ENCODE results near the gene HEYL. TPM values are rescaled to one million over a fixed set of nuclear protein-coding genes. Genes with fewer than 3 reads are reported as not detected.

Gene HEYL
- total RNA-seq, 4 donors from 2014 or later = 11.4 to 19.2 (median 14.3) TPM

GRCh38 chr1:39654291-39654690, 14.8 kb upstream of the HEYL start:
- Histone ChIP-seq H3K4me1 (peaks cover 0 to 21% (median 3%) of the 10 kb centered on the region in 4 donors), H3K27ac (peak overlapping the region in 1 of 4 donors; percentile 63), H3K27me3 (no peaks in the 10 kb centered on the region), H3K36me3 (no peaks in the 10 kb centered on the region), H3K4me3 (no peak overlapping the region), H3K9me3 (no peaks in the 10 kb centered on the region)
- peak in 1 of 2 donors; percentile 37 for TF ChIP-seq EP300 (IDR thresholded peaks at IDR 0.05)
- TF ChIP-seq POLR2A (IDR thresholded peaks at IDR 0.05) = no peak
- no peak for TF ChIP-seq CTCF (IDR thresholded peaks at IDR 0.05)
- DNase-seq (ENCODE audit: low spot score in 2 of 2) = peak in 1 of 2 donors; percentile 56
- whole genome bisulfite sequencing, 2 donors = 50 to 57% methylated on average over 7 of the region's 7 CpGs

DNA sequence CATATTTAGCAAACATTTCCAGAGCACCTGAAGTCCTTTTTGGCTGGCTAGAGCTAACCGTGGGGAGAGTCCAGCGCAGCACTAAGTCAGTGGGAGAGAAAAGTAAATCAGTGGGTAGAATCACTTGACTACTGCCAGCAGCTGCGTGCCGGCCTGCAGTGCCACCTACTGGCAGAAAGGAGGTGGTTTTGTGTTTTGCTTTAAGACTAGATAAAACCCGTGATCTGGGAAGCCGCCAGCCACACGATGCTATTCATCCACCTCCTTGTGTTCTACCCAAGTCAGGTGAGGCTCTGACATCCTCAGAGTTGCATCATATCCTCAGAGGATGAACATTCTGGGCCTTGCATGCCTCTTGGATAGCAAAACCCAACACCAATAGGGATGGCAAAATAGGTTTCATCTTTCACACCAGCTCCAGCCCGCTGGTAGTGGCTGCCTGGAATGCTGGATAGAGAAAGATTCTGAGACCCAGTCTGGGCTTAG, 14.1 kb upstream of the HEYL start:
- no peaks in the 10 kb centered on the region for H3K36me3 ChIP-seq
- no peak for TF ChIP-seq POLR2A (IDR thresholded peaks at IDR 0.05)
- TF ChIP-seq CTCF (IDR thresholded peaks at IDR 0.05) = peak; percentile 87 to 92 (median 88)
- TF ChIP-seq EP300 (IDR thresholded peaks at IDR 0.05) = peak in 1 of 2 donors; percentile 44
- DNase-seq (ENCODE audit: low spot score in 2 of 2) = peak; percentile 73 to 83
- peaks cover 0 to 23% (median 3%) of the 10 kb centered on the region in 4 donors for H3K4me1 ChIP-seq
- WGBS, 2 donors = 5 to 7% methylated on average over 8 of the region's 8 CpGs
- no peaks in the 10 kb centered on the region for H3K27me3 ChIP-seq
- H3K9me3 ChIP-seq = no peaks in the 10 kb centered on the region
- H3K27ac ChIP-seq = peak overlapping the region in 1 of 4 donors; percentile 63
- no peak overlapping the region for H3K4me3 ChIP-seq

- H3K27me3 ChIP-seq = no peaks in the 10 kb centered on the region
- TF ChIP-seq CTCF (IDR thresholded peaks at IDR 0.05) (no peak), POLR2A (IDR thresholded peaks at IDR 0.05) (no peak), EP300 (IDR thresholded peaks at IDR 0.05) (no peak)
- H3K4me3 ChIP-seq = no peak overlapping the region
- DNase-seq (ENCODE audit: low spot score in 2 of 2) = no peak
- H3K36me3 ChIP-seq = no peaks in the 10 kb centered on the region
- no peaks in the 10 kb centered on the region for H3K9me3 ChIP-seq
- H3K4me1 ChIP-seq = peaks cover 0 to 32% (median 6%) of the 10 kb centered on the region in 4 donors
- 65 to 73% methylated on average over 2 of the region's 2 CpGs for WGBS, 2 donors
- H3K27ac ChIP-seq = peak overlapping the region in 2 of 4 donors; percentile 63 to 72
Measured at GRCh38 chr1:39652554-39652953, 13.1 kb upstream of the HEYL start.

- DNase-seq (ENCODE audit: low spot score in 2 of 2) = peak in 1 of 2 donors; percentile 44
- no peaks in the 10 kb centered on the region for H3K9me3 ChIP-seq
- peak overlapping the region in 2 of 4 donors; percentile 63 to 72 for H3K27ac ChIP-seq
- WGBS, 2 donors = 52 to 64% methylated on average over 6 of the region's 6 CpGs
- H3K4me1 ChIP-seq = peaks cover 0 to 37% (median 8%) of the 10 kb centered on the region in 4 donors
- no peak overlapping the region for H3K4me3 ChIP-seq
- TF ChIP-seq POLR2A (IDR thresholded peaks at IDR 0.05) (no peak), EP300 (IDR thresholded peaks at IDR 0.05) (peak in 1 of 2 donors; percentile 32), CTCF (IDR thresholded peaks at IDR 0.05) (no peak)
- no peaks in the 10 kb centered on the region for H3K36me3 ChIP-seq
- H3K27me3 ChIP-seq = no peaks in the 10 kb centered on the region
Measured at GRCh38 chr1:39652105-39652504, 12.7 kb upstream of the HEYL start.

DNA sequence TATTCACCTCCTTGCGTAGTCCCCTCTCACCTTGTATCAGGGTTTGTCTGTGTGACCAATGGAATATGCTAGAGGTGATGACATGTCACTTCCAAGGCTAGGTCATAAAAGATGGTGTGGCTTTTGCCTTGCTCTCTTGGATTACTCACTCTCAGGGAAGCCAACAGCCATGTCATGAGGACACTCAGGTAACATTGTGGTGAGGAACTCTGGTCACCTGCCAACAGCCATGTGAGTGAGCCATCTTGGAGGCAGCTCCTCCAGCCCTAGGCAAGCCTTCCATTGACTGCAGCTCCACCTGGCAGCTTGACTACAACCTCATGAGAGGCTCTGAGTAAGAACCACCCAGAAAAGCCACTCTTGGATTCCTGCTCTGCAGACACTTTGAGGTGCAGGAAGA, 11.0 kb upstream of the HEYL start:
- Histone ChIP-seq H3K9me3 (no peaks in the 10 kb centered on the region), H3K4me1 (peaks cover 0 to 52% (median 14%) of the 10 kb centered on the region in 4 donors), H3K27me3 (no peaks in the 10 kb centered on the region), H3K4me3 (no peak overlapping the region), H3K36me3 (no peaks in the 10 kb centered on the region), H3K27ac (peak overlapping the region in 1 of 4 donors; percentile 30)
- DNase-seq (ENCODE audit: low spot score in 2 of 2) = no peak
- WGBS, 2 donors = 92 to 94% methylated on average over 1 of the region's 1 CpG
- no peak for TF ChIP-seq EP300 (IDR thresholded peaks at IDR 0.05)
- TF ChIP-seq CTCF (IDR thresholded peaks at IDR 0.05) = no peak
- TF ChIP-seq POLR2A (IDR thresholded peaks at IDR 0.05) = no peak

All from tibial nerve (tissue), 4 donors.